ENCODE measurements around the gene AGO1.
A peak's percentile ranks its signal among the peaks of the same experiment; 100 is the strongest.

Gene AGO1

DNA sequence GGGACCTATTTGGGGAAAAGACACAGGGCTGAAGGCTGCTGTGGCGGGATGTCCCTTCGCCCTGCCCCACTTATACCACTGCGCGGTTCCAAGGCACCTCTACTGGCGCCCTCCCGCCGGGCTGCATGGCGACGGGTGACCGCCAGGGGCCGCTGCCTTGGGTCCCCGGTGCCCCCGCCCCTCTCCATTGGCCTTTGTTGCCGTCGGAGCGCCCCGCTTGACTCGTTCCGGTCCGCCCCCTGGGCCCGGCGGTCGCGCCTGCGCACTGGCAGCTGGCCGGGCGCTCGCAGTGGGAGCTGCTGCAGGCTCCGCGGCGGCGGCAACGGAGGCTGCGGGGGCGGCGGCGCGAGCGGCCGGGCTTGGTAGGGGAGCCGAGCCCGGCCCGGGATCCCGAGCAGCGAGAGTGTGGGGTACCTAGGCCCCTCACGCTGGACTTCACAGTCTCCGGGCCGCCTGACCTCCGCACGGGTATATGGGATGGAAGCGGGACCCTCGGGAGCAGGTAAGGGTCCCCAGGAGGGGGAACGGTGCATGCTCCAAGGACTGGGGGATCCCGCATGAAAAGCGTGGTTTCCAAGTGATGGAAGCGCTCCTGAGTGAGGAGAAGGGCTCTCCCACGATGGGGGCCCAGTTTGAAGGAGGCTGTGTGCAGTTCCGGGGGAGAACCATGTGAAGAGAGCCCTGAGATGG, at the start of gene AGO1:
TSS of gene AGO1 (plus strand) at position 265 of the 690 bp plus-strand sequence. CDS start at position 478, 213 bp downstream.
- peak; percentile 62 for DNase-seq (ENCODE audit: extremely low read depth, low read depth)
- H3K4me3 ChIP-seq (replicated peaks; ENCODE audit: low read depth, low read length) = peak within 1 kb of the TSS; percentile 100
- TF ChIP-seq, protein P1, sequence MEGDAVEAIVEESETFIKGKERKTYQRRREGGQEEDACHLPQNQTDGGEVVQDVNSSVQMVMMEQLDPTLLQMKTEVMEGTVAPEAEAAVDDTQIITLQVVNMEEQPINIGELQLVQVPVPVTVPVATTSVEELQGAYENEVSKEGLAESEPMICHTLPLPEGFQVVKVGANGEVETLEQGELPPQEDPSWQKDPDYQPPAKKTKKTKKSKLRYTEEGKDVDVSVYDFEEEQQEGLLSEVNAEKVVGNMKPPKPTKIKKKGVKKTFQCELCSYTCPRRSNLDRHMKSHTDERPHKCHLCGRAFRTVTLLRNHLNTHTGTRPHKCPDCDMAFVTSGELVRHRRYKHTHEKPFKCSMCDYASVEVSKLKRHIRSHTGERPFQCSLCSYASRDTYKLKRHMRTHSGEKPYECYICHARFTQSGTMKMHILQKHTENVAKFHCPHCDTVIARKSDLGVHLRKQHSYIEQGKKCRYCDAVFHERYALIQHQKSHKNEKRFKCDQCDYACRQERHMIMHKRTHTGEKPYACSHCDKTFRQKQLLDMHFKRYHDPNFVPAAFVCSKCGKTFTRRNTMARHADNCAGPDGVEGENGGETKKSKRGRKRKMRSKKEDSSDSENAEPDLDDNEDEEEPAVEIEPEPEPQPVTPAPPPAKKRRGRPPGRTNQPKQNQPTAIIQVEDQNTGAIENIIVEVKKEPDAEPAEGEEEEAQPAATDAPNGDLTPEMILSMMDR (IDR thresholded peaks at IDR 0.05; ENCODE audit: low read depth, low read length, missing control alignments) = peak; percentile 86

GRCh38 chr1:35833395-35833794, 49.6 kb upstream of the AGO1 start:
- DNase-seq (ENCODE audit: extremely low read depth, low read depth) = no peak
- no peak overlapping the region for H3K4me3 ChIP-seq (replicated peaks; ENCODE audit: low read depth, low read length)

DNA sequence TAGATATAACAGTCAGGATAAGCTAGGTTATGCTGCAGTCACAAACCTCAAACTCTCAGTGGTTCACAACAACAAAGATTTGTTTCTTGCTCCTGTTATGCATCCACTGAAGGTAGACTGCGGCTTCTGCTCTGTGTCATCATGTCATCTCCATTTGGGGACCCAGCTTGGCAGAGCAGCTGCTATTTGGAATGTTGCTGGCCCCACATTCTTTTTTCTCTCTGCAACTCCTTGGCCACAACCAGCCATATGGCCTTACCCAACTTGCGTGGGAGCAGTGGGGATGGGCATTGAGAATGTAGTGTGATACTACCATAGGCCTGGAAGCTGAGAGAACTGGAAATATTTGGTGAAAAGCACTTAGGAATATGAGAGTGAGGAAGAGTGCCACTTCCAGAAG, 48.8 kb upstream of the AGO1 start:
- H3K4me3 ChIP-seq (replicated peaks; ENCODE audit: low read depth, low read length) = no peak overlapping the region
- TF ChIP-seq, protein P1 (IDR thresholded peaks at IDR 0.05; ENCODE audit: low read depth, low read length, missing control alignments) = no peak
- no peak for DNase-seq (ENCODE audit: extremely low read depth, low read depth)

More at GRCh38 chr1:35833395-35833794, 49.6 kb upstream of the AGO1 start:
- TF ChIP-seq, protein P1 (IDR thresholded peaks at IDR 0.05; ENCODE audit: low read depth, low read length, missing control alignments) = no peak

GRCh38 chr1:35835398-35835797, 47.6 kb upstream of the AGO1 start:
- DNase-seq (ENCODE audit: extremely low read depth, low read depth) = no peak
- TF ChIP-seq, protein P1 (IDR thresholded peaks at IDR 0.05; ENCODE audit: low read depth, low read length, missing control alignments) = no peak
- no peak overlapping the region for H3K4me3 ChIP-seq (replicated peaks; ENCODE audit: low read depth, low read length)

- no peak overlapping the region for H3K4me3 ChIP-seq (replicated peaks; ENCODE audit: low read depth, low read length)
- TF ChIP-seq, protein P1 (IDR thresholded peaks at IDR 0.05; ENCODE audit: low read depth, low read length, missing control alignments) = no peak
- no peak for DNase-seq (ENCODE audit: extremely low read depth, low read depth)
Measured at GRCh38 chr1:35836734-35837133, 46.3 kb upstream of the AGO1 start.

- DNase-seq (ENCODE audit: extremely low read depth, low read depth) = no peak
- TF ChIP-seq, protein P1 (IDR thresholded peaks at IDR 0.05; ENCODE audit: low read depth, low read length, missing control alignments) = no peak
Measured at GRCh38 chr1:35838693-35839245, 44.2 kb upstream of the AGO1 start.

More at GRCh38 chr1:35838693-35839245, 44.2 kb upstream of the AGO1 start:
- H3K4me3 ChIP-seq (replicated peaks; ENCODE audit: low read depth, low read length) = no peak overlapping the region

All from HFF-Myc (cell line).